Right cardiac atrium (tissue), 5 donors: ENCODE measurements around the gene CRY1. TPM values are rescaled to one million over a fixed set of nuclear protein-coding genes. Genes with fewer than 3 reads are reported as not detected.
"Not testable (repeated sequence)": the region's sequence is repeated elsewhere in the genome, so short reads cannot be mapped to it uniquely, and the experiment has no call there.

ENCODE experiments used
- ATAC-seq, 2 donors: fragments of 200-7000 bp; cut with Tn5 transposase; one replicate each; pipeline versions ENCODE4 v1.8.0 to v1.9.1; 2020; ENCODE audit warnings: moderate library complexity in 2 of 2, mild to moderate bottlenecking in 1 of 2
- DNase-seq, 3 donors: peaks; one replicate each; pipeline ENCODE4 v3.0.0-alpha.2; 2020
- H3K27ac ChIP-seq: one replicate; pipeline ENCODE4 v1.5.1; 2013; ENCODE audit warnings: mild to moderate bottlenecking, low read length, control low read depth, moderate library complexity
- H3K27me3 ChIP-seq: one replicate; pipeline ENCODE4 v1.6.1; 2013; ENCODE audit not compliant: control insufficient read depth, insufficient read depth
- H3K4me1 ChIP-seq: one replicate; pipeline ENCODE4 v1.6.1; 2013; ENCODE audit warnings: low read length; ENCODE audit not compliant: control insufficient read depth, insufficient read depth
- H3K4me3 ChIP-seq: one replicate; pipeline ENCODE4 v1.5.1; 2013; ENCODE audit warnings: low read length, control low read depth
- H3K9me3 ChIP-seq: one replicate; pipeline ENCODE4 v1.6.1; 2013; ENCODE audit warnings: low read length; ENCODE audit not compliant: control insufficient read depth
- WGBS: extraction: QIAGEN DNeasy Blood & Tissue Kit; methylation state at CpG from one replicate; pipeline ENCODE4 v1.1.7; 2013; 5-methylcytosine and 5-hydroxymethylcytosine counted together
- intact Hi-C, 4 donors: fragments of 100-400 bp; cut with DNase I; formaldehyde crosslinking; loops; one replicate each; pipeline versions ENCODE4 v1.11.0 to v1.14.0; 2022 to 2023
- polyA plus RNA-seq: library from polyadenylated mRNA; stranded (reverse); fragments of 200-250 nt; gene quantifications from one replicate; pipeline ENCODE4 v1.2.3, GENCODE V29; 2013
- total RNA-seq, 4 donors: library from RNA; stranded (reverse); fragmentation: NEBNext Ultra II Directional; extraction: Animal tissue kit (Norgen Biotek cat#: 25700); gene quantifications; one replicate each; pipeline ENCODE4 v1.2.1, GENCODE V29; 2021
- donor health status: healthy with polysubstance abuse.
- donor health status: DM: no; HTN: yes; CAD: no.
- donor health status: DM: no; HTN: no; CAD: no.
- donor health status: DM: no; HTN: yes; CAD: no; lungs with severe emphysema.
- donor health status: DM: yes; HTN: yes; CAD: no.

The CRY1 gene
- total and polyA plus RNA-seq, 5 donors = 6.9 to 26.8 (median 12.8) TPM

GRCh38 chr12:107031061-107031460 is 62.3 kb downstream of the CRY1 start:
- Histone ChIP-seq H3K27me3 (no peaks in the 10 kb centered on the region), H3K27ac (no peak overlapping the region), H3K4me3 (no peak overlapping the region), H3K4me1 (peaks cover 3% of the 10 kb centered on the region), H3K9me3 (no peaks in the 10 kb centered on the region)
- intact Hi-C loops = no loop called here
- DNase-seq (no peak), ATAC-seq (no peak)
- 37% methylated on average over 2 of the region's 2 CpGs for WGBS

- DNase-seq (no peak), ATAC-seq (no peak)
- peaks cover 4% of the 10 kb centered on the region for H3K4me1 ChIP-seq
- intact Hi-C loops = no loop called here
- H3K27me3 ChIP-seq = no peaks in the 10 kb centered on the region
- H3K27ac ChIP-seq = no peak overlapping the region
- no peak overlapping the region for H3K4me3 ChIP-seq
- H3K9me3 ChIP-seq = no peaks in the 10 kb centered on the region
- WGBS = 77% methylated on average over 7 of the region's 7 CpGs
Measured at GRCh38 chr12:107029081-107029480, 64.3 kb downstream of the CRY1 start.

GRCh38 chr12:107027636-107028053 is 65.7 kb downstream of the CRY1 start:
- Histone ChIP-seq H3K4me3 (no peak overlapping the region), H3K9me3 (no peaks in the 10 kb centered on the region), H3K4me1 (peaks cover 4% of the 10 kb centered on the region), H3K27me3 (no peaks in the 10 kb centered on the region), H3K27ac (no peak overlapping the region)
- no peak for DNase-seq
- peak; percentile 94 to 95 for ATAC-seq
- intact Hi-C loops = no loop called here
- WGBS = 3% methylated on average over 2 of the region's 2 CpGs

GRCh38 chr12:107026806-107027635 is 66.3 kb downstream of the CRY1 start:
- WGBS = 53% methylated on average over 4 of the region's 4 CpGs
- H3K27me3 ChIP-seq = no peaks in the 10 kb centered on the region
- H3K4me1 ChIP-seq = peaks cover 4% of the 10 kb centered on the region
- intact Hi-C loops = no loop called here
- no peak overlapping the region for H3K27ac ChIP-seq
- ATAC-seq = peak in 1 of 2 donors; percentile 19
- no peak for DNase-seq
- no peaks in the 10 kb centered on the region for H3K9me3 ChIP-seq
- no peak overlapping the region for H3K4me3 ChIP-seq

- H3K27me3 ChIP-seq, ATAC-seq, intact Hi-C loops, H3K4me1 ChIP-seq, DNase-seq, H3K9me3 ChIP-seq, H3K4me3 ChIP-seq, H3K27ac ChIP-seq: not testable (repeated sequence)
Measured at GRCh38 chr12:107026356-107026755, 67.0 kb downstream of the CRY1 start.

GRCh38 chr12:107025671-107026070 is 67.7 kb downstream of the CRY1 start:
- DNase-seq (no peak), ATAC-seq (no peak)
- Histone ChIP-seq H3K4me1 (peaks cover 4% of the 10 kb centered on the region), H3K9me3 (no peaks in the 10 kb centered on the region), H3K27ac (no peak overlapping the region), H3K4me3 (no peak overlapping the region), H3K27me3 (no peaks in the 10 kb centered on the region)
- intact Hi-C loops = no loop called here
- WGBS = 78% methylated on average over 1 of the region's 1 CpG

- WGBS = 89% methylated on average over 2 of the region's 2 CpGs
- intact Hi-C loops = no loop called here
- H3K9me3 ChIP-seq = no peaks in the 10 kb centered on the region
- ATAC-seq (no peak), DNase-seq (no peak)
- no peaks in the 10 kb centered on the region for H3K4me1 ChIP-seq
- no peak overlapping the region for H3K4me3 ChIP-seq
- no peaks in the 10 kb centered on the region for H3K27me3 ChIP-seq
- no peak overlapping the region for H3K27ac ChIP-seq
Measured at GRCh38 chr12:107019546-107019945, 73.8 kb downstream of the CRY1 start.

- H3K27ac ChIP-seq = no peak overlapping the region
- no peak for DNase-seq
- no peaks in the 10 kb centered on the region for H3K9me3 ChIP-seq
- H3K4me1 ChIP-seq = no peaks in the 10 kb centered on the region
- no peak for ATAC-seq
- no peak overlapping the region for H3K4me3 ChIP-seq
- H3K27me3 ChIP-seq = no peaks in the 10 kb centered on the region
- 87% methylated on average over 4 of the region's 4 CpGs for WGBS
- intact Hi-C loops = no loop called here
Measured at GRCh38 chr12:107017042-107017441, 76.3 kb downstream of the CRY1 start.

GRCh38 chr12:107014055-107014454 is 79.3 kb downstream of the CRY1 start:
- ATAC-seq = no peak
- H3K27ac ChIP-seq = no peak overlapping the region

GRCh38 chr12:107012736-107013425 is 80.5 kb downstream of the CRY1 start:
- no peak for ATAC-seq
- no peak for DNase-seq
- Histone ChIP-seq H3K9me3 (no peaks in the 10 kb centered on the region), H3K4me1 (no peaks in the 10 kb centered on the region), H3K4me3 (no peak overlapping the region), H3K27me3 (no peaks in the 10 kb centered on the region), H3K27ac (no peak overlapping the region)
- intact Hi-C loops = no loop called here
- WGBS = 99% methylated on average over 1 of the region's 1 CpG

More at GRCh38 chr12:107014055-107014454, 79.3 kb downstream of the CRY1 start:
- H3K4me1 ChIP-seq = no peaks in the 10 kb centered on the region
- no peak for DNase-seq
- intact Hi-C loops = no loop called here
- H3K4me3 ChIP-seq = no peak overlapping the region
- H3K27me3 ChIP-seq = no peaks in the 10 kb centered on the region
- H3K9me3 ChIP-seq = no peaks in the 10 kb centered on the region
- 83% methylated on average over 3 of the region's 3 CpGs for WGBS

- no peak overlapping the region for H3K27ac ChIP-seq
- ATAC-seq (no peak), DNase-seq (no peak)
- intact Hi-C loops = no loop called here
- no peaks in the 10 kb centered on the region for H3K9me3 ChIP-seq
- no peaks in the 10 kb centered on the region for H3K27me3 ChIP-seq
- WGBS = 98% methylated on average over 2 of the region's 2 CpGs
- H3K4me1 ChIP-seq = no peaks in the 10 kb centered on the region
- H3K4me3 ChIP-seq = no peak overlapping the region
Measured at GRCh38 chr12:107011519-107011918, 81.8 kb downstream of the CRY1 start.
